Cardiac fibroblast (primary cell): ENCODE results near the gene KLHL29.

Source experiments
- DNase-seq, 2 donors: peaks; one replicate each; pipeline versions ENCODE4 v3.0.0 to v3.0.0-alpha.2; 2010; ENCODE audit warnings: low read depth in 2 of 2
- H3K4me3 ChIP-seq, 2 donors: replicated peaks in 1 of 2; 1 replicate in 1 of 2; 2 replicates in 1 of 2; pipeline ENCODE4 v1.5.1; 2011; ENCODE audit warnings: low read depth in 2 of 2, low read length in 2 of 2, mild to moderate bottlenecking in 2 of 2, moderate library complexity in 1 of 2
- CTCF ChIP-seq: IDR thresholded peaks from one replicate; pipeline ENCODE4 v1.5.1; 2011; ENCODE audit warnings: low read depth, mild to moderate bottlenecking, low read length, inconsistent platforms

The KLHL29 gene

GRCh38 chr2:23378496-23378895 lies 6.5 kb upstream of the KLHL29 start:
- no peak for TF ChIP-seq CTCF

GRCh38 chr2:23379220-23379695 lies 5.7 kb upstream of the KLHL29 start:
- no peak for TF ChIP-seq CTCF
- H3K4me3 ChIP-seq: no peak overlapping the region
- DNase-seq: no peak

More at GRCh38 chr2:23378496-23378895, 6.5 kb upstream of the KLHL29 start:
- DNase-seq: no peak
- no peak overlapping the region for H3K4me3 ChIP-seq

- DNase-seq: peak; percentile 16 to 36
- no peak overlapping the region for H3K4me3 ChIP-seq
- no peak for TF ChIP-seq CTCF
These were observed 4.4 kb upstream of the KLHL29 start for GRCh38 chr2:23380562-23381065.

- no peak overlapping the region for H3K4me3 ChIP-seq
- peak; percentile 70 to 86 for DNase-seq
- TF ChIP-seq CTCF: no peak
These were observed 3.9 kb upstream of the KLHL29 start for GRCh38 chr2:23381084-23381483.

- TF ChIP-seq CTCF: no peak
- DNase-seq: no peak
- H3K4me3 ChIP-seq: no peak overlapping the region
These were observed 3.5 kb upstream of the KLHL29 start for GRCh38 chr2:23381485-23381884.

- DNase-seq: no peak
- no peak overlapping the region for H3K4me3 ChIP-seq
- no peak for TF ChIP-seq CTCF
These were observed 1.9 kb upstream of the KLHL29 start for GRCh38 chr2:23383100-23383499.

GRCh38 chr2:23385351-23385747 lies 370 bp downstream of the KLHL29 start:
- peak overlapping the region; percentile 72 to 89 for H3K4me3 ChIP-seq

More at GRCh38 chr2:23385351-23385747, 370 bp downstream of the KLHL29 start:
- DNase-seq: peak; percentile 46 to 54
- TF ChIP-seq CTCF: peak; percentile 17
